ENCODE measurements around the gene GTF2E1. TPM values are rescaled to one million over a fixed set of nuclear protein-coding genes. Genes with fewer than 3 reads are reported as not detected.

GTF2E1 gene
- total RNA-seq, 1 donor from 2014 or later = 59.0 TPM

DNA sequence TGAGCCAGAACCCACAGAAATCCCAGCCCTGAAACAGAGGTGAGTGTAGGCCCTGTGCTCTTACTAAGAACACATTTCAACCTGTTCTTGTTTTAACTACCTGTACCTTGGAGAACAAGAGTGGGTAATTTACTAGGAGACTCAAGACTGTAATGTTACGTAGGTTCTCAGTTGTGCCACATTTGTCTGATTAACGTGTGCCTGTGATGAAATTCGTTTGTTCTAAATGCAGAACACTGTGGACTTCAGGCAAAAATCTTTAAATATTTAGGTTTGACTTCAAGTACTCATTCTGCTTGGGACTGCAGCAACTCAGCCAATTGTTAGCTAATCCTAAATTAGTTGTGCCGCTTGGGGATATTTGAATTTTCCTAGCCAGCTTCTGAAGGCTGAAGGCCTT, 28.3 kb downstream of the GTF2E1 start:
- no peak overlapping the region for H3K4me3 Mint-ChIP-seq (ENCODE audit: unreplicated experiment)
- peaks cover 16% of the 10 kb centered on the region for H3K4me1 Mint-ChIP-seq (ENCODE audit: unreplicated experiment)
- H3K9me3 Mint-ChIP-seq (ENCODE audit: unreplicated experiment) = no peaks in the 10 kb centered on the region
- DNase-seq (ENCODE audit: low spot score) = no peak
- no peak overlapping the region for H3K27ac Mint-ChIP-seq (ENCODE audit: unreplicated experiment)
- TF ChIP-seq, protein P1, sequence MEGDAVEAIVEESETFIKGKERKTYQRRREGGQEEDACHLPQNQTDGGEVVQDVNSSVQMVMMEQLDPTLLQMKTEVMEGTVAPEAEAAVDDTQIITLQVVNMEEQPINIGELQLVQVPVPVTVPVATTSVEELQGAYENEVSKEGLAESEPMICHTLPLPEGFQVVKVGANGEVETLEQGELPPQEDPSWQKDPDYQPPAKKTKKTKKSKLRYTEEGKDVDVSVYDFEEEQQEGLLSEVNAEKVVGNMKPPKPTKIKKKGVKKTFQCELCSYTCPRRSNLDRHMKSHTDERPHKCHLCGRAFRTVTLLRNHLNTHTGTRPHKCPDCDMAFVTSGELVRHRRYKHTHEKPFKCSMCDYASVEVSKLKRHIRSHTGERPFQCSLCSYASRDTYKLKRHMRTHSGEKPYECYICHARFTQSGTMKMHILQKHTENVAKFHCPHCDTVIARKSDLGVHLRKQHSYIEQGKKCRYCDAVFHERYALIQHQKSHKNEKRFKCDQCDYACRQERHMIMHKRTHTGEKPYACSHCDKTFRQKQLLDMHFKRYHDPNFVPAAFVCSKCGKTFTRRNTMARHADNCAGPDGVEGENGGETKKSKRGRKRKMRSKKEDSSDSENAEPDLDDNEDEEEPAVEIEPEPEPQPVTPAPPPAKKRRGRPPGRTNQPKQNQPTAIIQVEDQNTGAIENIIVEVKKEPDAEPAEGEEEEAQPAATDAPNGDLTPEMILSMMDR (IDR thresholded peaks at IDR 0.05; ENCODE audit: unreplicated experiment) = no peak
- peaks cover 3% of the 10 kb centered on the region for H3K27me3 Mint-ChIP-seq (ENCODE audit: unreplicated experiment)
- peaks cover 5% of the 10 kb centered on the region for H3K36me3 Mint-ChIP-seq (ENCODE audit: low read depth, unreplicated experiment)

DNA sequence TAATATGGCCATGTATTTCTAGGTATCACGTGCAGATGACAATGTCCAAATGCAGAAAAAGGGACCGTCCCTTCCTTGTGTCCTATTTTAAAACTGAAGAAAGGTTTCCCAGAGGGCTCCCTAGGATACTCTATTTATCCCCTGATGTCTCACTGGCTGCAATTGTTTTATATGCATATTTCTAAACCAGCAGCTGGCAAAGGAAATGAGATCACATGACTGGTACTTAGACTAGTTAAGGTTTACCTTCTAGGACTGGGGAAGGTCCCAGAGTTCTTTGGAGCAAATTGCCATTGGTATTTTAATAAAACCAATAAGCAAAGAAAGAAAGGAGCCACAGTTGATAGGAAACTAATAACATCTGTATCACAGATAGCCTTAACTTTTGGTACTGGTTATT, 29.5 kb downstream of the GTF2E1 start:
- Mint-ChIP-seq H3K4me1 (ENCODE audit: unreplicated experiment) (peaks cover 11% of the 10 kb centered on the region), H3K27me3 (ENCODE audit: unreplicated experiment) (no peaks in the 10 kb centered on the region), H3K9me3 (ENCODE audit: unreplicated experiment) (no peaks in the 10 kb centered on the region), H3K27ac (ENCODE audit: unreplicated experiment) (no peak overlapping the region), H3K36me3 (ENCODE audit: low read depth, unreplicated experiment) (peaks cover 5% of the 10 kb centered on the region), H3K4me3 (ENCODE audit: unreplicated experiment) (no peak overlapping the region)
- DNase-seq (ENCODE audit: low spot score) = no peak
- TF ChIP-seq, protein P1 (IDR thresholded peaks at IDR 0.05; ENCODE audit: unreplicated experiment) = no peak

DNA sequence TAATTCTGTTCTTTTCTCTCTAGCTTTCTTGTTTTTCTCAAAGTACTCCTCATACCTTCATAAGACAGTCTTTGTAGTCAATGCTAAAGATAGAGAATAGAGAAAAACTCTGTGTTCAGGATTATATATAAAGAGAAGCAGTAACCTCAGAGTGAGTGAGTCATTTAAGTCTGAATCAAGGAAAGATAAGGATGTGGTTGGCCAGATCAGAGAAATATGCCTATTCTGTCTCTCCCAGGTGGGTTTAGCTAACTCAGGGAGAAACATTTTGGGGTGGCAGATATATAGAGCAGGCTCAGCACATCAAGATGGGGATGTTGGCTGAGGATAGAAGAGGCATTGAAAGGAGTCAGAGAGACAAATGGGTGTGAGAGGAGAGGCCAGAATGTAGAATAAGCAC, 31.4 kb downstream of the GTF2E1 start:
- no peaks in the 10 kb centered on the region for H3K9me3 Mint-ChIP-seq (ENCODE audit: unreplicated experiment)
- H3K36me3 Mint-ChIP-seq (ENCODE audit: low read depth, unreplicated experiment) = peaks cover 5% of the 10 kb centered on the region
- H3K4me1 Mint-ChIP-seq (ENCODE audit: unreplicated experiment) = peaks cover 9% of the 10 kb centered on the region
- no peak overlapping the region for H3K27ac Mint-ChIP-seq (ENCODE audit: unreplicated experiment)
- H3K4me3 Mint-ChIP-seq (ENCODE audit: unreplicated experiment) = no peak overlapping the region
- H3K27me3 Mint-ChIP-seq (ENCODE audit: unreplicated experiment) = no peaks in the 10 kb centered on the region
- no peak for DNase-seq (ENCODE audit: low spot score)
- TF ChIP-seq, protein P1 (IDR thresholded peaks at IDR 0.05; ENCODE audit: unreplicated experiment) = no peak

DNA sequence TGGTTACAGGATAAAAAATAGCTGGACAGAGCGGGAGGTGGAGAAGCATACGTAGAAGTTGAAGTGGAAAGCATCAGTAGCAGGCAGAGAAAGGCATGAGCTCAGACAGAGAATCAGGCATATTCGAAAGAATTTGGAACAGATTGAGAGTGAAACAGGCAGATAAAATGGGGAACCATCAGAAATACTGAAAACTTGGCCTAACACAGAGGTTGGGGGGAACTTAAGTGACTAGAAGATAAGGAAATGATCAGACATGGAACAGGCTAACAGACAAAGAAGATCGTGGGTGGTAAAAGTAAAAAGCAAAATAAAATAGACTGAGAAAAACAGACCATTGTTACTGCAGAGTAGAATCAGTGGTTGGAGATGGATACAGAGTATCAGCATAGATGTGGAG, 32.9 kb downstream of the GTF2E1 start:
- Mint-ChIP-seq H3K27me3 (ENCODE audit: unreplicated experiment) (no peaks in the 10 kb centered on the region), H3K27ac (ENCODE audit: unreplicated experiment) (no peak overlapping the region), H3K36me3 (ENCODE audit: low read depth, unreplicated experiment) (peaks cover 10% of the 10 kb centered on the region), H3K4me3 (ENCODE audit: unreplicated experiment) (no peak overlapping the region), H3K4me1 (ENCODE audit: unreplicated experiment) (peaks cover 9% of the 10 kb centered on the region), H3K9me3 (ENCODE audit: unreplicated experiment) (no peaks in the 10 kb centered on the region)
- TF ChIP-seq, protein P1 (IDR thresholded peaks at IDR 0.05; ENCODE audit: unreplicated experiment) = no peak
- DNase-seq (ENCODE audit: low spot score) = no peak

DNA sequence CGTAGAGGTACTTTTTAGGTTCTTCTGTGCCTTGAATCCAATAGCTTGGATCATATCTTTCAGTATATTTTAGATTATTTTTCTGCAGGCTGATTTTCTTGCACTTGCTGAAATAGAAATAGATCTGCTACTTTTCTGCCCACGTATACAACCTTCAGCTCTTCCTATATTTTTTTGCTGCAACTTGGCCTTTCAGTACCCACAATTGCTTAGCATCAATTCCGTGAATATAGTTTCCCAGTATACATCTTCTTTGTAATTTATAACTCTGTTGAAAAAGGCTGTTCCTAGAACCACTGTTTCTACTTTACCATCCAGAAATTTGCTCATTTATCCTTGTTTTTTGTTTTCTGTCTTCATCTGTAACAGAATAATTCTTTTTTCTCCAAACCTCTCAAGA, 36.2 kb downstream of the GTF2E1 start:
- Mint-ChIP-seq H3K4me3 (ENCODE audit: unreplicated experiment) (no peak overlapping the region), H3K27ac (ENCODE audit: unreplicated experiment) (no peak overlapping the region)
- TF ChIP-seq, protein P1 (IDR thresholded peaks at IDR 0.05; ENCODE audit: unreplicated experiment) = no peak

More for the DNA sequence above, 36.2 kb downstream of the GTF2E1 start:
- H3K9me3 Mint-ChIP-seq (ENCODE audit: unreplicated experiment) = no peaks in the 10 kb centered on the region
- DNase-seq (ENCODE audit: low spot score) = no peak
- H3K4me1 Mint-ChIP-seq (ENCODE audit: unreplicated experiment) = no peaks in the 10 kb centered on the region
- H3K36me3 Mint-ChIP-seq (ENCODE audit: low read depth, unreplicated experiment) = peaks cover 10% of the 10 kb centered on the region
- H3K27me3 Mint-ChIP-seq (ENCODE audit: unreplicated experiment) = no peaks in the 10 kb centered on the region

All from endothelial cell (in vitro differentiated cells).